BLaER1 (cell line): ENCODE data around the gene PHKA2.

ENCODE experiments used
- H3K27ac ChIP-seq: shearing (Covaris generic); formaldehyde crosslinking; 2 replicates; pipeline ENCODE4 v1.8.1; 2022
- H3K27me3 ChIP-seq: shearing (Covaris generic); formaldehyde crosslinking; 2 replicates; pipeline ENCODE4 v1.8.1; 2022
- H3K36me3 ChIP-seq: shearing (Covaris generic); formaldehyde crosslinking; 2 replicates; pipeline ENCODE4 v1.8.1; 2022
- H3K4me1 ChIP-seq: shearing (Covaris generic); formaldehyde crosslinking; 2 replicates; pipeline ENCODE4 v1.8.1; 2022
- H3K4me2 ChIP-seq: shearing (Covaris generic); formaldehyde crosslinking; 2 replicates; pipeline ENCODE4 v1.8.1; 2022
- H3K4me3 ChIP-seq: shearing (Covaris generic); formaldehyde crosslinking; 2 replicates; pipeline ENCODE4 v1.8.1; 2022
- H3K9ac ChIP-seq: shearing (Covaris generic); formaldehyde crosslinking; 2 replicates; pipeline ENCODE4 v1.8.1; 2022
- H3K9me3 ChIP-seq: shearing (Covaris generic); formaldehyde crosslinking; 2 replicates; pipeline ENCODE4 v1.8.1; 2022
- H4K20me1 ChIP-seq: shearing (Covaris generic); formaldehyde crosslinking; 2 replicates; pipeline ENCODE4 v1.8.1; 2022
- Cebpa-rat ChIP-seq: shearing (Covaris generic); IDR thresholded peaks from 2 replicates; pipeline ENCODE4 v1.8.1; 2022

Gene PHKA2

GRCh38 chrX:18895189-18895951, 88.5 kb downstream of the PHKA2 start:
- Histone ChIP-seq H3K9ac (no peak overlapping the region), H4K20me1 (peaks cover 4% of the 10 kb centered on the region; the same call in 1 of the 2 replicates), H3K27me3 (peaks cover 86% of the 10 kb centered on the region), H3K9me3 (no peaks in the 10 kb centered on the region), H3K4me3 (no peak overlapping the region), H3K27ac (no peak overlapping the region), H3K4me2 (peak overlapping the region; percentile 48), H3K36me3 (peaks cover 51% of the 10 kb centered on the region), H3K4me1 (peaks cover 18% of the 10 kb centered on the region)
- no peak for TF ChIP-seq Cebpa-rat

- Histone ChIP-seq H3K9me3 (no peaks in the 10 kb centered on the region), H3K4me1 (peaks cover 23% of the 10 kb centered on the region), H3K27me3 (peaks cover 95% of the 10 kb centered on the region), H3K4me3 (no peak overlapping the region), H3K36me3 (peaks cover 48% of the 10 kb centered on the region), H3K27ac (no peak overlapping the region), H3K9ac (no peak overlapping the region), H4K20me1 (no peaks in the 10 kb centered on the region; the same call in 1 of the 2 replicates), H3K4me2 (no peak overlapping the region)
- TF ChIP-seq Cebpa-rat, result no peak
Measured at GRCh38 chrX:18894156-18894555, 89.8 kb downstream of the PHKA2 start.

GRCh38 chrX:18893536-18893935, 90.4 kb downstream of the PHKA2 start:
- peaks cover 4% of the 10 kb centered on the region; the same call in 1 of the 2 replicates for H4K20me1 ChIP-seq
- H3K4me2 ChIP-seq, result no peak overlapping the region
- no peak overlapping the region for H3K9ac ChIP-seq
- H3K27ac ChIP-seq, result no peak overlapping the region
- no peak for TF ChIP-seq Cebpa-rat
- H3K36me3 ChIP-seq, result peaks cover 44% of the 10 kb centered on the region
- H3K4me1 ChIP-seq, result peaks cover 29% of the 10 kb centered on the region
- H3K4me3 ChIP-seq, result no peak overlapping the region
- H3K9me3 ChIP-seq, result no peaks in the 10 kb centered on the region
- peaks cover 95% of the 10 kb centered on the region for H3K27me3 ChIP-seq

GRCh38 chrX:18892899-18893298, 91.0 kb downstream of the PHKA2 start:
- H4K20me1 ChIP-seq, result peaks cover 10% of the 10 kb centered on the region; the same call in 1 of the 2 replicates
- H3K27ac ChIP-seq, result no peak overlapping the region
- H3K4me2 ChIP-seq, result no peak overlapping the region
- no peak overlapping the region for H3K9ac ChIP-seq
- peaks cover 38% of the 10 kb centered on the region for H3K36me3 ChIP-seq
- H3K4me3 ChIP-seq, result no peak overlapping the region
- TF ChIP-seq Cebpa-rat, result no peak
- peaks cover 95% of the 10 kb centered on the region for H3K27me3 ChIP-seq
- peaks cover 35% of the 10 kb centered on the region for H3K4me1 ChIP-seq
- H3K9me3 ChIP-seq, result no peaks in the 10 kb centered on the region

- H3K9me3 ChIP-seq, result no peaks in the 10 kb centered on the region
- H3K27me3 ChIP-seq, result peaks cover 99% of the 10 kb centered on the region
- peaks cover 11% of the 10 kb centered on the region; the same call in 1 of the 2 replicates for H4K20me1 ChIP-seq
- no peak overlapping the region for H3K4me3 ChIP-seq
- no peak overlapping the region for H3K4me2 ChIP-seq
- H3K36me3 ChIP-seq, result peaks cover 24% of the 10 kb centered on the region; the same call in 1 of the 2 replicates
- H3K27ac ChIP-seq, result no peak overlapping the region
- no peak for TF ChIP-seq Cebpa-rat
- peaks cover 46% of the 10 kb centered on the region for H3K4me1 ChIP-seq
- no peak overlapping the region for H3K9ac ChIP-seq
Measured at GRCh38 chrX:18891548-18891945, 92.4 kb downstream of the PHKA2 start.

- H3K27ac ChIP-seq, result no peak overlapping the region
- H3K9ac ChIP-seq, result no peak overlapping the region
- peaks cover 99% of the 10 kb centered on the region for H3K27me3 ChIP-seq
Measured at GRCh38 chrX:18890724-18891547, 93.0 kb downstream of the PHKA2 start.

GRCh38 chrX:18890049-18890381, 93.9 kb downstream of the PHKA2 start:
- no peak overlapping the region for H3K27ac ChIP-seq
- TF ChIP-seq Cebpa-rat, result no peak
- H3K9ac ChIP-seq, result no peak overlapping the region
- H3K27me3 ChIP-seq, result peaks cover 97% of the 10 kb centered on the region
- H3K4me2 ChIP-seq, result no peak overlapping the region
- H3K4me1 ChIP-seq, result peaks cover 41% of the 10 kb centered on the region
- H3K36me3 ChIP-seq, result peaks cover 23% of the 10 kb centered on the region; the same call in 1 of the 2 replicates
- H3K9me3 ChIP-seq, result no peaks in the 10 kb centered on the region
- H4K20me1 ChIP-seq, result peaks cover 11% of the 10 kb centered on the region; the same call in 1 of the 2 replicates
- no peak overlapping the region for H3K4me3 ChIP-seq

More at GRCh38 chrX:18890724-18891547, 93.0 kb downstream of the PHKA2 start:
- peaks cover 41% of the 10 kb centered on the region for H3K4me1 ChIP-seq
- TF ChIP-seq Cebpa-rat, result no peak
- H3K36me3 ChIP-seq, result peaks cover 23% of the 10 kb centered on the region; the same call in 1 of the 2 replicates
- no peak overlapping the region for H3K4me2 ChIP-seq
- peaks cover 11% of the 10 kb centered on the region; the same call in 1 of the 2 replicates for H4K20me1 ChIP-seq
- no peaks in the 10 kb centered on the region for H3K9me3 ChIP-seq
- no peak overlapping the region for H3K4me3 ChIP-seq

GRCh38 chrX:18889346-18890048, 94.4 kb downstream of the PHKA2 start:
- H3K4me1 ChIP-seq, result peaks cover 45% of the 10 kb centered on the region
- H3K4me2 ChIP-seq, result no peak overlapping the region
- peaks cover 21% of the 10 kb centered on the region; the same call in 1 of the 2 replicates for H3K36me3 ChIP-seq
- no peak overlapping the region for H3K4me3 ChIP-seq
- H3K27me3 ChIP-seq, result peaks cover 97% of the 10 kb centered on the region
- no peak for TF ChIP-seq Cebpa-rat
- H3K27ac ChIP-seq, result no peak overlapping the region
- no peak overlapping the region for H3K9ac ChIP-seq
- no peaks in the 10 kb centered on the region for H3K9me3 ChIP-seq
- peaks cover 11% of the 10 kb centered on the region; the same call in 1 of the 2 replicates for H4K20me1 ChIP-seq

- Histone ChIP-seq H3K36me3 (peaks cover 9% of the 10 kb centered on the region; the same call in 1 of the 2 replicates), H3K4me1 (peaks cover 49% of the 10 kb centered on the region), H3K4me2 (peak overlapping the region; percentile 78), H4K20me1 (peaks cover 11% of the 10 kb centered on the region; the same call in 1 of the 2 replicates), H3K9ac (peak overlapping the region; percentile 66; the same call in 1 of the 2 replicates), H3K4me3 (no peak overlapping the region), H3K27ac (peak overlapping the region; percentile 29; the same call in 1 of the 2 replicates), H3K27me3 (peaks cover 97% of the 10 kb centered on the region), H3K9me3 (no peaks in the 10 kb centered on the region)
- no peak for TF ChIP-seq Cebpa-rat
Measured at GRCh38 chrX:18888281-18888680, 95.6 kb downstream of the PHKA2 start.
